Neural cell (in vitro differentiated cells): ENCODE measurements around the gene PSIP1. TPM values are rescaled to one million over a fixed set of nuclear protein-coding genes. Genes with fewer than 3 reads are reported as not detected.

ENCODE experiments used
- H2AFZ ChIP-seq: fragments of 200-600, 300-800 bp; sonication (generic), shearing (Covaris generic); 2 replicates; pipeline ENCODE4 v1.6.0; 2014; ENCODE audit warnings: low read depth, mild to moderate bottlenecking, antibody characterized with exemption, low read length, moderate library complexity
- H3F3A ChIP-seq: fragments of 200-600 bp; shearing (Covaris generic); 2 replicates; pipeline ENCODE4 v1.6.1; 2016; ENCODE audit warnings: mild to moderate bottlenecking, moderate library complexity, mixed read lengths, antibody characterized with exemption, low read length; ENCODE audit not compliant: insufficient read depth, poor library complexity, severe bottlenecking
- H3K27ac ChIP-seq: fragments of 200-600, 300-800 bp; sonication (generic), shearing (Covaris generic); 2 replicates; pipeline ENCODE4 v1.5.1; 2014; ENCODE audit warnings: mild to moderate bottlenecking, low read length, moderate library complexity
- H3K27me3 ChIP-seq: fragments of 300-800, 200-600 bp; sonication (generic), shearing (Covaris generic); 2 replicates; pipeline ENCODE4 v1.6.0; 2014; ENCODE audit warnings: mild to moderate bottlenecking, low read depth, low read length, moderate library complexity; ENCODE audit not compliant: insufficient read depth
- H3K36me3 ChIP-seq: fragments of 300-800, 200-600 bp; sonication (generic), shearing (Covaris generic); 2 replicates; pipeline ENCODE4 v1.5.1; 2014; ENCODE audit warnings: mild to moderate bottlenecking, antibody characterized with exemption, low read length, moderate library complexity; ENCODE audit not compliant: insufficient read depth
- H3K4me2 ChIP-seq: fragments of 300-800, 200-600 bp; sonication (generic), shearing (Covaris generic); 2 replicates; pipeline ENCODE4 v1.6.0; 2014; ENCODE audit warnings: mild to moderate bottlenecking, low read length
- H3K4me3 ChIP-seq: fragments of 300-800, 200-600 bp; sonication (generic), shearing (Covaris generic); 2 replicates; pipeline ENCODE4 v1.5.1; 2014; ENCODE audit warnings: mild to moderate bottlenecking, low read length, moderate library complexity
- H3K79me2 ChIP-seq: fragments of 200-600 bp; shearing (Covaris generic); replicated peaks from 2 replicates; pipeline ENCODE4 v1.6.0; 2014; ENCODE audit warnings: mild to moderate bottlenecking, low read length, moderate library complexity; ENCODE audit not compliant: insufficient read depth
- H3K9ac ChIP-seq: fragments of 300-800, 200-600 bp; sonication (generic), shearing (Covaris generic); 2 replicates; pipeline ENCODE4 v1.6.1; 2016; ENCODE audit warnings: mild to moderate bottlenecking, low read length, mixed read lengths
- H3K9me2 ChIP-seq: fragments of 200-600 bp; shearing (Covaris generic); 2 replicates; pipeline ENCODE4 v1.6.1; 2016; ENCODE audit warnings: mild to moderate bottlenecking, low read length, mixed read lengths; ENCODE audit not compliant: insufficient read depth
- H3K9me3 ChIP-seq: fragments of 200-600, 300-800 bp; sonication (generic), shearing (Covaris generic); 2 replicates; pipeline ENCODE4 v1.6.1; 2016; ENCODE audit warnings: mild to moderate bottlenecking, mixed run types, low read length, moderate library complexity, mixed read lengths
- H4K20me1 ChIP-seq: fragments of 200-600 bp; shearing (Covaris generic); 2 replicates; pipeline ENCODE4 v1.6.1; 2016; ENCODE audit warnings: mild to moderate bottlenecking, mixed run types; ENCODE audit not compliant: insufficient read depth
- EP300 ChIP-seq: fragments of 450-650 bp; conservative IDR thresholded peaks from 2 replicates; pipeline ENCODE4 v1.6.1; 2014; ENCODE audit warnings: antibody characterized with exemption, mild to moderate bottlenecking, moderate library complexity; ENCODE audit not compliant: poor library complexity, severe bottlenecking
- EZH2 ChIP-seq: fragments of 200-600, 300-800 bp; shearing (Covaris generic), sonication (generic); IDR thresholded peaks from 2 replicates; pipeline ENCODE4 v1.6.1; 2014; ENCODE audit warnings: antibody characterized with exemption, low read length, borderline replicate concordance, mild to moderate bottlenecking; ENCODE audit not compliant: insufficient read depth, poor library complexity, severe bottlenecking
- MXI1 ChIP-seq: fragments of 450-650 bp; conservative IDR thresholded peaks from 2 replicates; pipeline ENCODE4 v1.6.1; 2014; ENCODE audit warnings: antibody characterized with exemption, mild to moderate bottlenecking; ENCODE audit not compliant: poor library complexity, severe bottlenecking
- POLR2AphosphoS5 ChIP-seq: IDR thresholded peaks from 2 replicates; pipeline ENCODE4 v1.6.1; 2012
- RAD21 ChIP-seq: fragments of 450-650 bp; conservative IDR thresholded peaks from 2 replicates; pipeline ENCODE4 v1.6.1; 2014; ENCODE audit warnings: antibody characterized with exemption, mild to moderate bottlenecking, moderate library complexity
- SMC3 ChIP-seq: fragments of 450-650 bp; conservative IDR thresholded peaks from 2 replicates; pipeline ENCODE4 v1.6.1; 2014; ENCODE audit warnings: antibody characterized with exemption, mild to moderate bottlenecking, moderate library complexity; ENCODE audit not compliant: poor library complexity
- TAF1 ChIP-seq: IDR thresholded peaks from 2 replicates; pipeline ENCODE4 v1.6.1; 2012; ENCODE audit warnings: low read depth
- polyA plus RNA-seq: library from polyadenylated mRNA; depleted of rRNA; stranded (reverse); fragments of >200 nt; gene quantifications from 2 replicates; pipeline ENCODE4 v1.2.3, GENCODE V29; 2014
- TF ChIP-seq, protein P1 (sequence below): IDR thresholded peaks from 2 replicates; pipeline ENCODE4 v1.6.1; 2012; ENCODE audit warnings: borderline replicate concordance
- TF ChIP-seq, protein P2 (sequence below): fragments of 450-650 bp; IDR thresholded peaks from 2 replicates; pipeline ENCODE4 v1.5.1; 2014; ENCODE audit warnings: antibody characterized with exemption, mild to moderate bottlenecking, moderate library complexity; ENCODE audit not compliant: poor library complexity, severe bottlenecking

PSIP1 gene
- polyA plus RNA-seq, 1 donor from 2014 or later = 339 TPM

DNA sequence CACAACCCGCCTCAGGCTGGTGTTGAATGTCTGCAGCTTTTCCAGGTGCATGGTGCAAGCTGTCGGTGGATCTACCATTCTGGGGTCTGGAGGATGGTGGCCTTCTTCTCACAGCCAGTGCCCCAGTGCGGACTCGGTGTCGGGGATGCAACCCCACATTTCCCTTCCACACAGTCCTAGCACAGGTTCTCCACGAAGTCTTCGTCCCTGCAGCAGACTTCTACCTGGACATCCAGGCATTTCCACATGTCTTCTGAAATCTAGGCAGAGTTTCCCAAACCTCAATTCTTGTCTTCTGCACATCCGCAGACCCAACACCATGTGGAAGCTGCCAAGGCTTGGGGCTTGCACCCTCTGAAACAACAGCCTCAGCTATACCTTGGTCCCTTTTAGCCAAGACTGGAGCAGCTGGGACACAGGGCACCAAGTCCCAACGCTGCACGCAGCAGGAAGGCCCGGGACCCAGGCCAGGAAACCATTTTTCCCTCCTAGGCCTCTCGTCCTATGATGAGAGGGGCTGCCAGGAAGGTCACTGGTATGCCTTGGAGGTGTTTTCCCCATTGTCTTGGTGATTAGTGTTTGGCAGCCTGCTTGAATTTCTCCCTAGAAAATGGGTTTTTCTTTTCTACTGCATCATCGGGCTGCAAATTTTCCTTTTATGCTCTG is 18.2 kb downstream of the PSIP1 start:
- H3K9ac ChIP-seq = no peak overlapping the region
- no peak overlapping the region for H3K27ac ChIP-seq
- peaks cover 8% of the 10 kb centered on the region for H3K9me3 ChIP-seq
- no peak overlapping the region for H3K4me3 ChIP-seq
- peaks cover 21% of the 10 kb centered on the region for H3K79me2 ChIP-seq
- H3K36me3 ChIP-seq = peaks cover 7% of the 10 kb centered on the region
- H3K27me3 ChIP-seq = no peaks in the 10 kb centered on the region
- H2AFZ ChIP-seq = no peak overlapping the region
- H3F3A ChIP-seq = no peaks in the 10 kb centered on the region
- H3K9me2 ChIP-seq = no peaks in the 10 kb centered on the region
- H4K20me1 ChIP-seq = no peaks in the 10 kb centered on the region
- no peak for TF ChIP-seq SMC3
- TF ChIP-seq MXI1 = no peak
- no peak for TF ChIP-seq POLR2AphosphoS5
- TF ChIP-seq TAF1 = no peak
- TF ChIP-seq, protein P1, sequence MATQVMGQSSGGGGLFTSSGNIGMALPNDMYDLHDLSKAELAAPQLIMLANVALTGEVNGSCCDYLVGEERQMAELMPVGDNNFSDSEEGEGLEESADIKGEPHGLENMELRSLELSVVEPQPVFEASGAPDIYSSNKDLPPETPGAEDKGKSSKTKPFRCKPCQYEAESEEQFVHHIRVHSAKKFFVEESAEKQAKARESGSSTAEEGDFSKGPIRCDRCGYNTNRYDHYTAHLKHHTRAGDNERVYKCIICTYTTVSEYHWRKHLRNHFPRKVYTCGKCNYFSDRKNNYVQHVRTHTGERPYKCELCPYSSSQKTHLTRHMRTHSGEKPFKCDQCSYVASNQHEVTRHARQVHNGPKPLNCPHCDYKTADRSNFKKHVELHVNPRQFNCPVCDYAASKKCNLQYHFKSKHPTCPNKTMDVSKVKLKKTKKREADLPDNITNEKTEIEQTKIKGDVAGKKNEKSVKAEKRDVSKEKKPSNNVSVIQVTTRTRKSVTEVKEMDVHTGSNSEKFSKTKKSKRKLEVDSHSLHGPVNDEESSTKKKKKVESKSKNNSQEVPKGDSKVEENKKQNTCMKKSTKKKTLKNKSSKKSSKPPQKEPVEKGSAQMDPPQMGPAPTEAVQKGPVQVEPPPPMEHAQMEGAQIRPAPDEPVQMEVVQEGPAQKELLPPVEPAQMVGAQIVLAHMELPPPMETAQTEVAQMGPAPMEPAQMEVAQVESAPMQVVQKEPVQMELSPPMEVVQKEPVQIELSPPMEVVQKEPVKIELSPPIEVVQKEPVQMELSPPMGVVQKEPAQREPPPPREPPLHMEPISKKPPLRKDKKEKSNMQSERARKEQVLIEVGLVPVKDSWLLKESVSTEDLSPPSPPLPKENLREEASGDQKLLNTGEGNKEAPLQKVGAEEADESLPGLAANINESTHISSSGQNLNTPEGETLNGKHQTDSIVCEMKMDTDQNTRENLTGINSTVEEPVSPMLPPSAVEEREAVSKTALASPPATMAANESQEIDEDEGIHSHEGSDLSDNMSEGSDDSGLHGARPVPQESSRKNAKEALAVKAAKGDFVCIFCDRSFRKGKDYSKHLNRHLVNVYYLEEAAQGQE = no peak
- no peak for TF ChIP-seq EP300
- no peak for TF ChIP-seq RAD21
- TF ChIP-seq, protein P2, sequence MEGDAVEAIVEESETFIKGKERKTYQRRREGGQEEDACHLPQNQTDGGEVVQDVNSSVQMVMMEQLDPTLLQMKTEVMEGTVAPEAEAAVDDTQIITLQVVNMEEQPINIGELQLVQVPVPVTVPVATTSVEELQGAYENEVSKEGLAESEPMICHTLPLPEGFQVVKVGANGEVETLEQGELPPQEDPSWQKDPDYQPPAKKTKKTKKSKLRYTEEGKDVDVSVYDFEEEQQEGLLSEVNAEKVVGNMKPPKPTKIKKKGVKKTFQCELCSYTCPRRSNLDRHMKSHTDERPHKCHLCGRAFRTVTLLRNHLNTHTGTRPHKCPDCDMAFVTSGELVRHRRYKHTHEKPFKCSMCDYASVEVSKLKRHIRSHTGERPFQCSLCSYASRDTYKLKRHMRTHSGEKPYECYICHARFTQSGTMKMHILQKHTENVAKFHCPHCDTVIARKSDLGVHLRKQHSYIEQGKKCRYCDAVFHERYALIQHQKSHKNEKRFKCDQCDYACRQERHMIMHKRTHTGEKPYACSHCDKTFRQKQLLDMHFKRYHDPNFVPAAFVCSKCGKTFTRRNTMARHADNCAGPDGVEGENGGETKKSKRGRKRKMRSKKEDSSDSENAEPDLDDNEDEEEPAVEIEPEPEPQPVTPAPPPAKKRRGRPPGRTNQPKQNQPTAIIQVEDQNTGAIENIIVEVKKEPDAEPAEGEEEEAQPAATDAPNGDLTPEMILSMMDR = no peak
- TF ChIP-seq EZH2 = no peak
- no peak overlapping the region for H3K4me2 ChIP-seq

DNA sequence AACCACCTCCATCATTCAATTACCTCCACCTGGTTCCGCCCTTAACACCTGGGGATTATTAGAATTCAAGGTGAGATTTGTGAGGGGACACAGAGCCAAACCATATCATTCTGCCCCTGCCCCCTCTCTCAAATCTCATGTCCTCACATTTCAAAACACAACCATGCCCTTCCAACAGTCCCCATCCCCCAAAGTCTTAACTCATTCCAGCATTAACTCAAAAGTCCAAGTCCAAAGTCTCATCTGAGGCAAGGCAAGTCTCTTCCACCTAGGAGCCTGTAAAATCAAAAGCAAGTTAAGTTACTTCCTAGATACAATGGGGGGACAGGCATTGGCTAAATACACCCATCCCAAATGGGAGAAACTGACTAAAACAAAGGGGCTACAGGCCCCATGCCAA is 18.8 kb downstream of the PSIP1 start:
- no peak overlapping the region for H3K4me2 ChIP-seq
- H3K9me2 ChIP-seq = no peaks in the 10 kb centered on the region
- no peak overlapping the region for H3K9ac ChIP-seq
- H3K27me3 ChIP-seq = no peaks in the 10 kb centered on the region
- H4K20me1 ChIP-seq = no peaks in the 10 kb centered on the region
- peaks cover 8% of the 10 kb centered on the region for H3K9me3 ChIP-seq
- no peak overlapping the region for H2AFZ ChIP-seq
- no peak overlapping the region for H3K27ac ChIP-seq
- H3K79me2 ChIP-seq = peaks cover 17% of the 10 kb centered on the region
- H3K4me3 ChIP-seq = no peak overlapping the region
- peaks cover 7% of the 10 kb centered on the region for H3K36me3 ChIP-seq
- no peaks in the 10 kb centered on the region for H3F3A ChIP-seq
- TF ChIP-seq TAF1 (no peak), MXI1 (no peak), EZH2 (no peak), SMC3 (no peak), POLR2AphosphoS5 (no peak), EP300 (no peak), RAD21 (no peak)
- TF ChIP-seq, protein P2 = no peak
- TF ChIP-seq, protein P1 = no peak
